ENCODE measurements around the gene EDN2. TPM values are rescaled to one million over a fixed set of nuclear protein-coding genes. Genes with fewer than 3 reads are reported as not detected.

The EDN2 gene
- not detected in 2 replicates for total RNA-seq (2014; rRNA removed; shearing (Covaris generic))
- not detected in 2 replicates for polyA plus RNA-seq (2016; fragmentation: Nextera tagmentation; extraction: Ambion mirVana)

- Histone ChIP-seq H3K4me1 (ENCODE audit: insufficient read depth) (peaks cover 15% of the 10 kb centered on the region), H3K9me2 (ENCODE audit: insufficient read depth) (no peaks in the 10 kb centered on the region), H3F3A (ENCODE audit: insufficient read depth) (no peaks in the 10 kb centered on the region), H3K4me3 (no peak within 1 kb of the TSS), H3K36me3 (ENCODE audit: low read depth) (no peaks in the 10 kb centered on the region), H3K79me2 (ENCODE audit: insufficient read depth) (no peaks in the 10 kb centered on the region), H3K4me2 (ENCODE audit: unreplicated experiment) (no peak within 1 kb of the TSS), H4K20me1 (ENCODE audit: insufficient read depth) (no peaks in the 10 kb centered on the region), H3K9me3 (ENCODE audit: low read depth) (no peaks in the 10 kb centered on the region), H2AFZ (no peak within 1 kb of the TSS), H3K27ac (no peak within 1 kb of the TSS), H3K27me3 (replicated peaks; ENCODE audit: insufficient read depth) (no peaks in the 10 kb centered on the region), H3K9ac (no peak within 1 kb of the TSS)
- TF ChIP-seq EZH2 (IDR thresholded peaks at IDR 0.05; ENCODE audit: insufficient read depth, poor library complexity, severe bottlenecking), result no peak
- no peak for TF ChIP-seq EZH2phosphoT487 (IDR thresholded peaks at IDR 0.05; ENCODE audit: insufficient read depth, low read depth)
- peak; percentile 17 for DNase-seq
- 77 to 86% methylated on average over 20 to 22 of the region's 27 CpGs for WGBS, 2 experiments (ENCODE audit: low coverage in 1 of 2, low lambda C conversion rate in 2 of 2, missing lambda C conversion rate in 2 of 2)
- in situ Hi-C loops (cut with MboI), result no loop called here
These were observed at the start of gene EDN2 for GRCh38 chr1:41484402-41485241. EDN2 (minus strand) TSS chr1:41484683; CDS start chr1:41484601, 82 bp downstream.

GRCh38 chr1:41533731-41534080 is 49.2 kb upstream of the EDN2 start:
- no peaks in the 10 kb centered on the region for H4K20me1 ChIP-seq (ENCODE audit: insufficient read depth)
- H3K4me2 ChIP-seq (ENCODE audit: unreplicated experiment), result no peak overlapping the region
- H2AFZ ChIP-seq, result no peak overlapping the region
- H3K4me3 ChIP-seq, result no peak overlapping the region
- TF ChIP-seq EZH2phosphoT487 (IDR thresholded peaks at IDR 0.05; ENCODE audit: insufficient read depth, low read depth) (no peak), EZH2 (IDR thresholded peaks at IDR 0.05; ENCODE audit: insufficient read depth, poor library complexity, severe bottlenecking) (no peak)
- in situ Hi-C loops (cut with MboI), result no loop called here
- H3F3A ChIP-seq (ENCODE audit: insufficient read depth), result no peaks in the 10 kb centered on the region
- no peaks in the 10 kb centered on the region for H3K36me3 ChIP-seq (ENCODE audit: low read depth)
- H3K9me2 ChIP-seq (ENCODE audit: insufficient read depth), result no peaks in the 10 kb centered on the region
- no peak overlapping the region for H3K27ac ChIP-seq
- H3K9ac ChIP-seq, result no peak overlapping the region
- no peak for DNase-seq
- H3K27me3 ChIP-seq (replicated peaks; ENCODE audit: insufficient read depth), result no peaks in the 10 kb centered on the region
- no peaks in the 10 kb centered on the region for H3K79me2 ChIP-seq (ENCODE audit: insufficient read depth)
- H3K9me3 ChIP-seq (ENCODE audit: low read depth), result no peaks in the 10 kb centered on the region
- 87 to 88% methylated on average over 5 of the region's 5 CpGs for WGBS, 2 experiments (ENCODE audit: low coverage in 1 of 2, low lambda C conversion rate in 2 of 2, missing lambda C conversion rate in 2 of 2)
- H3K4me1 ChIP-seq (ENCODE audit: insufficient read depth), result no peaks in the 10 kb centered on the region

DNA sequence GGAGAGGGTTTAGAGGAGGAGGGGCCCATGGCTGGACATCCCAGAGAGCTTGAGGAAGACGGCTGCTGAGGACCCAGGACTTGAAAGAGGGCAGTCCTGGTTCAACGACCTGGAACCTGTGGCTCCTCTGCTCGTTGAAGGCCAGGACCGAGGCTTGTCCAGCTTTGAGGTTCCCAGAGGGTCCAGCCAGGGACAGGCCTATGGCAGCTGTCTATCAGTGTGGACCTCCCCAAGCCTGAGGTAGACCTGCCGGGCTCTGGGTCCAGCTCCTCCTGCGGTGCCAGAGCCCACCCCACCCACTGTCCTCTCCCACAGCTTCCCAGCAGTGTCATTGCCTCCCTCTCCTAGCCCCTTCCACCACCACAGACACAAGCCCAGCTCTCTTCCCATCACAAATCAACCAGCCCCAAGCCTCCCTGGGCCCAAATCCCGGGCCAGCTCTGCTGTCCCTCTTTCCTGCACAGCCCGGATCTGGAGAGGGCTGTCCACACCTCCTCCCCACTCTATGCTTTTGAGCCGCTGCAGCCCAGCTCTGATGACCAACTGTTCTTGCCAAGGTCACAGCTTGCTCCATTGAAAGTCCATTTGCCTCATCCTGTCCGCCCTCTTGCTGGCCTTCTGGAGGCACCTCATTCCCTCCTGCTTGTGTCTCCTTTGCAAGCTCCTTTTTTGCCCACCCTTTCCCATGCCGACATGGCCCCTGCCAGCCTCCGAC is 48.7 kb upstream of the EDN2 start:
- Histone ChIP-seq H3K4me1 (ENCODE audit: insufficient read depth) (no peaks in the 10 kb centered on the region), H2AFZ (no peak overlapping the region), H3K9me2 (ENCODE audit: insufficient read depth) (no peaks in the 10 kb centered on the region), H3K9ac (no peak overlapping the region), H3K27me3 (replicated peaks; ENCODE audit: insufficient read depth) (no peaks in the 10 kb centered on the region), H3K79me2 (ENCODE audit: insufficient read depth) (no peaks in the 10 kb centered on the region), H3K9me3 (ENCODE audit: low read depth) (no peaks in the 10 kb centered on the region), H3K27ac (no peak overlapping the region), H3F3A (ENCODE audit: insufficient read depth) (no peaks in the 10 kb centered on the region), H4K20me1 (ENCODE audit: insufficient read depth) (no peaks in the 10 kb centered on the region), H3K4me2 (ENCODE audit: unreplicated experiment) (no peak overlapping the region), H3K4me3 (no peak overlapping the region), H3K36me3 (ENCODE audit: low read depth) (no peaks in the 10 kb centered on the region)
- 88 to 93% methylated on average over 12 of the region's 12 CpGs for WGBS, 2 experiments (ENCODE audit: low coverage in 1 of 2, low lambda C conversion rate in 2 of 2, missing lambda C conversion rate in 2 of 2)
- TF ChIP-seq EZH2 (IDR thresholded peaks at IDR 0.05; ENCODE audit: insufficient read depth, poor library complexity, severe bottlenecking) (no peak), EZH2phosphoT487 (IDR thresholded peaks at IDR 0.05; ENCODE audit: insufficient read depth, low read depth) (no peak)
- in situ Hi-C loops (cut with MboI), result no loop called here
- no peak for DNase-seq

GRCh38 chr1:41532206-41532975 is 47.9 kb upstream of the EDN2 start:
- WGBS, 2 experiments (ENCODE audit: low coverage in 1 of 2, low lambda C conversion rate in 2 of 2, missing lambda C conversion rate in 2 of 2), result 81 to 85% methylated on average over 8 of the region's 8 CpGs
- no peaks in the 10 kb centered on the region for H3K4me1 ChIP-seq (ENCODE audit: insufficient read depth)
- TF ChIP-seq EZH2 (IDR thresholded peaks at IDR 0.05; ENCODE audit: insufficient read depth, poor library complexity, severe bottlenecking), result no peak
- TF ChIP-seq EZH2phosphoT487 (IDR thresholded peaks at IDR 0.05; ENCODE audit: insufficient read depth, low read depth), result no peak
- no peak overlapping the region for H3K4me3 ChIP-seq
- H3K79me2 ChIP-seq (ENCODE audit: insufficient read depth), result no peaks in the 10 kb centered on the region
- no peaks in the 10 kb centered on the region for H4K20me1 ChIP-seq (ENCODE audit: insufficient read depth)
- no peak overlapping the region for H2AFZ ChIP-seq
- no peaks in the 10 kb centered on the region for H3K9me3 ChIP-seq (ENCODE audit: low read depth)
- in situ Hi-C loops (cut with MboI), result no loop called here
- H3K36me3 ChIP-seq (ENCODE audit: low read depth), result no peaks in the 10 kb centered on the region
- no peak overlapping the region for H3K9ac ChIP-seq
- no peak overlapping the region for H3K4me2 ChIP-seq (ENCODE audit: unreplicated experiment)
- H3K9me2 ChIP-seq (ENCODE audit: insufficient read depth), result no peaks in the 10 kb centered on the region
- H3K27me3 ChIP-seq (replicated peaks; ENCODE audit: insufficient read depth), result no peaks in the 10 kb centered on the region
- H3K27ac ChIP-seq, result no peak overlapping the region
- no peak for DNase-seq
- H3F3A ChIP-seq (ENCODE audit: insufficient read depth), result no peaks in the 10 kb centered on the region
